Stimulated activated CD8-positive, alpha-beta memory T cell treated with anti-CD3 and anti-CD28 coated beads, Interleukin-4, amount 100 ng/mL, for 1 hour (primary cell): ENCODE data around the gene SNHG17.
"Not testable (repeated sequence)": the region's sequence is repeated elsewhere in the genome, so short reads cannot be mapped to it uniquely, and the experiment has no call there.

Experiments
- DNase-seq, 2 donors: peaks; one replicate each; pipeline ENCODE4 v3.0.0-alpha.2; 2020; ENCODE audit warnings: low read depth in 2 of 2, low spot score in 1 of 2

Gene SNHG17

GRCh38 chr20:38434770-38435554, at the start of gene SNHG17:
Gene SNHG17, minus strand, starts transcription at chr20:38435328.
- DNase-seq: peak; percentile 79

GRCh38 chr20:38479596-38479995, 44.5 kb upstream of the SNHG17 start:
- no peak for DNase-seq

- DNase-seq: no peak
Observed at GRCh38 chr20:38477747-38478146, 42.6 kb upstream of the SNHG17 start.

- no peak for DNase-seq
Observed at GRCh38 chr20:38473367-38473795, 38.3 kb upstream of the SNHG17 start.

- DNase-seq: peak; percentile 92 to 98
Observed at GRCh38 chr20:38472513-38473366, 37.6 kb upstream of the SNHG17 start, which contains the start of gene RALGAPB. Gene RALGAPB, plus strand, starts transcription at chr20:38472843. Its CDS starts 15,590 bp downstream, at chr20:38488433.

- no peak for DNase-seq
Observed at GRCh38 chr20:38471987-38472512, 36.9 kb upstream of the SNHG17 start.

GRCh38 chr20:38471245-38471644, 36.1 kb upstream of the SNHG17 start:
- DNase-seq: no peak

GRCh38 chr20:38466983-38467382, 31.9 kb upstream of the SNHG17 start:
- no peak for DNase-seq

- DNase-seq: no peak
Observed at GRCh38 chr20:38466171-38466570, 31.0 kb upstream of the SNHG17 start.

GRCh38 chr20:38461569-38461968, 26.4 kb upstream of the SNHG17 start:
- DNase-seq: not testable (repeated sequence)

- DNase-seq: not testable (repeated sequence)
Observed at GRCh38 chr20:38461167-38461566, 26.0 kb upstream of the SNHG17 start.

GRCh38 chr20:38460631-38461030, 25.5 kb upstream of the SNHG17 start:
- DNase-seq: not testable (repeated sequence)

GRCh38 chr20:38460040-38460623, 25.0 kb upstream of the SNHG17 start:
- no peak for DNase-seq

GRCh38 chr20:38458314-38458713, 23.2 kb upstream of the SNHG17 start:
- no peak for DNase-seq

GRCh38 chr20:38454556-38455473, 19.7 kb upstream of the SNHG17 start:
- DNase-seq: no peak

- no peak for DNase-seq
Observed at GRCh38 chr20:38453941-38454340, 18.8 kb upstream of the SNHG17 start.

GRCh38 chr20:38452880-38453624, 17.9 kb upstream of the SNHG17 start:
- no peak for DNase-seq

- no peak for DNase-seq
Observed at GRCh38 chr20:38450412-38450975, 15.4 kb upstream of the SNHG17 start.

- DNase-seq: no peak
Observed at GRCh38 chr20:38449046-38449445, 13.9 kb upstream of the SNHG17 start.
